GM19023 (cell line): ENCODE data around the gene FICD.

ENCODE experiments used
- ATAC-seq: cut with Tn5 transposase; IDR thresholded peaks from one replicate; pipeline ENCODE4 v1.9.1; 2021; ENCODE audit warnings: mild to moderate bottlenecking, moderate library complexity; ENCODE audit not compliant: unreplicated experiment

The FICD gene

GRCh38 chr12:108565146-108565545 lies 50.1 kb downstream of the FICD start:
- ATAC-seq = no peak

- ATAC-seq = no peak
Measured at GRCh38 chr12:108565976-108566375, 50.9 kb downstream of the FICD start.

DNA sequence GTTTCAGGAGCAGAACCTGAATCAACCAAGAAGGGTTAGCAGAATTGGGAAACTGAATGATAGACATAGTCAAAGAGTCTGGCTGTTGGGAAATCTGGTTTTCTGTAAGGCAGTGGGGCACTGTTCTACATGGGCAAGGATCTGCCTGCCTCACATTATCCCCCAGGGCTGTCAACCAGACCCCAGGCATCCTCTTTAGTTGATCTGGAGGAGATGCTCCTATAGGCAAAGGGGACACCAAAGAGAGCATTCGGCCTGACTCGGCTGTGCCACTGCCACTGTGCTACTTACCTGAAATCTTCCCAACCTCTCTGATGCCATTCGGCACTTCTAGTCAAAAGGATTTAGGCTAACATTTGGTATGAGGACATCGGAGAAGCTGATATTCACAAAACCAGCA lies 51.4 kb downstream of the FICD start:
- no peak for ATAC-seq

DNA sequence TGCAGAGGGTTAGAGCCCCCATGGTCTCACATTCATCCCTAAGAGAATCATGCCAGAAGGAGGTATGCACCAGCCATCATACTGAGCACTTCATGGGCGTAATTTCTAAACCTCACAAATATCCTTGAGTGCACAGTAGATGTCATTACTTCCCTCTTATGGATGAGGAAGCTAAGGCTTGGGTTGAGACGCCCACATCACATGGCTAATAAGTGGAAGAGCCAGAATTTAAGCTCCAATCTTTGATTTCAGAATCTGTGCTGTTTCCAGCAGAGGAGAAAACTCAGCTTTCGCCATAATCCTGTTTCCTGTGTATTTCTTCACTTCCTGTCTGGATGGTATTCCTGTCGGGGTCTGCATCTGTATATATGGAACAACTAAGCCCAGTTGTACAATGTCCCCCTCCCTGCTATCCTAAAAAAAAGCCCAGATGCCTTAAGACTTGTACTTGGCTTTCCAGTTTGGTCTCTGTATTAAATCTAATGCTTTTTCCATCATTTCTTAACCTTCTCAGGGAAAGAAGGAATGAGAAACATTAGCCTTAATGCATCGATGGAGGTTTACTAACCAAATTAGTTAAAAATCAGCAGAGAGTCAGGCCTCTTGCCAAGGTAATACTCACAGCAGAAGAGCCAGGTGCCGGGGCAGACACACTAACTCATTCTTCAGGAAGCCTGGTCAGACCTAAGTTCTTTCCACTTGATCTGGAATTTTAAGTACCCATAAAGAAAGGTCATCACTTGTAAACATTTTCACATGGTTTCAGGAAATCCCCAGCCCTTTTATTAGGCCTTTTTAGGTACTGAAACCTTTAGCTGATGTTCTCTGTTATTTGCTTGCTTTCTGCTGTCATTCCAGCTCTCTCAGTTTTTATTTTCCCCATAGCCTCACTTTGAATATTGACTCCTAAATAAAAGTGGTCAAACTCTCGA lies 52.6 kb downstream of the FICD start:
- ATAC-seq = no peak

DNA sequence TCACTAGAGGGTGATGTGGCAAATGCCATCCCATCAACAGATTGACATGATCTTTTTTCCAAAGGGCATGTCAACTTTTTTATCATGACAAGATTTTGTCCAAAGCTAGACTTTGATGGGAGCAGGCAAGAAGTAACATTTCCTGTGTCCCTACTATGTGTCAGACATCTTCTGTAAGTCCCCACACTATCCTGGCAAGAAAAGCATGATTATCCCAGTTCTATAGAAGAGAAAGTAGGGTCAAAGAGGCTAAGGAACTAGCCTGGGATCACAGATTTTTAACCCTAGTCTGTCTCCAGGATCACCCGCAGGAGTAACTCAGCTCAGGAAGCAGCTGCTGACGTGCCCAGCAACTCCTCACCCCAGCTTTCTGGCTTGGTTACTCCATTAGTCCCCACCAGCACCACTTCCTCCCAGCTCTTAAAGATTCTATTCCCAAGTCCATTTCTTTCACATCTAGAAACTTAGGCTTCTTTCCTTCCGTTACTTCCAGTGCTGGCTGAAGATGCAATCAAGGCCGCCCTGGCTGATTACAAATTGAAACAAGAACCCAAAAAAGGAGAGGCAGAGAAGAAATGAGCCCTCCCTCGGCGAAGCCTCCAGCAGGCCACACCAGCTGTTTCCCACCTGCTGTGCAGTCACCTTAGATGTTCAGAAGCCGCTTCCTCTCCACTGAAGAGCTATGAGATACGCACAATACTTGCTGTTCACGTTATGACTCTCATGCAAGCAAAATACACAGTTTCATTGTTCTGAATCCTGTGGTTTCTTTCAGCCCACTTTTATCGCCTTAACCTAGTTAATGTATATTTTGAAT lies 53.5 kb downstream of the FICD start:
- ATAC-seq = peak; percentile 63
